ENCODE results near the gene TBX5. TPM values are rescaled to one million over a fixed set of nuclear protein-coding genes. Genes with fewer than 3 reads are reported as not detected.
"Not testable (repeated sequence)": the region's sequence is repeated elsewhere in the genome, so short reads cannot be mapped to it uniquely, and the experiment has no call there.

TBX5 gene
- total and polyA plus RNA-seq, 2 of the 4 experiments (the other 2 are of a cell fraction): 13.3 to 14.7 TPM

- dilution Hi-C loops (cut with HindIII; ENCODE audit: low sequenced_read_pairs, unreplicated experiment): no loop called here
- no peak overlapping the region for H3K4me3 ChIP-seq (ENCODE audit: insufficient read depth, low read depth, low read length)
- BruUV-seq (replicated peaks): TSS peak; percentile 44
- peaks cover 52% of the 10 kb centered on the region for H3K36me3 ChIP-seq (ENCODE audit: control insufficient read depth, insufficient read depth, low read length)
- no peaks in the 10 kb centered on the region for H3K9me3 ChIP-seq (ENCODE audit: control insufficient read depth, insufficient read depth, low read length)
- intact Hi-C loops (cut with micrococcal nuclease): no loop called here
- no peak overlapping the region for H2BK5ac ChIP-seq (ENCODE audit: low read depth, low read length, poor library complexity, severe bottlenecking)
- H2BK15ac ChIP-seq (ENCODE audit: low read depth, low read length): no peak overlapping the region
- no peak overlapping the region for H3K18ac ChIP-seq (ENCODE audit: low read depth, low read length)
- no peak overlapping the region for H4K5ac ChIP-seq (ENCODE audit: low read depth, low read length)
- no peak overlapping the region for H3K14ac ChIP-seq (replicated peaks; ENCODE audit: low read depth, low read length)
- H3K23ac ChIP-seq (ENCODE audit: low read depth, low read length): no peak overlapping the region
- peaks cover 9% of the 10 kb centered on the region; the same call in 1 of the 2 replicates for H3K9me1 ChIP-seq (ENCODE audit: insufficient read depth, low read length)
- H3K4me1 ChIP-seq (ENCODE audit: control insufficient read depth, insufficient read depth, low read length): no peaks in the 10 kb centered on the region
- H3K9ac ChIP-seq (ENCODE audit: low read depth, low read length): no peak overlapping the region
- TF ChIP-seq MAFK (IDR thresholded peaks at IDR 0.05; ENCODE audit: low read depth, low read length): no peak
- TF ChIP-seq, protein P1, sequence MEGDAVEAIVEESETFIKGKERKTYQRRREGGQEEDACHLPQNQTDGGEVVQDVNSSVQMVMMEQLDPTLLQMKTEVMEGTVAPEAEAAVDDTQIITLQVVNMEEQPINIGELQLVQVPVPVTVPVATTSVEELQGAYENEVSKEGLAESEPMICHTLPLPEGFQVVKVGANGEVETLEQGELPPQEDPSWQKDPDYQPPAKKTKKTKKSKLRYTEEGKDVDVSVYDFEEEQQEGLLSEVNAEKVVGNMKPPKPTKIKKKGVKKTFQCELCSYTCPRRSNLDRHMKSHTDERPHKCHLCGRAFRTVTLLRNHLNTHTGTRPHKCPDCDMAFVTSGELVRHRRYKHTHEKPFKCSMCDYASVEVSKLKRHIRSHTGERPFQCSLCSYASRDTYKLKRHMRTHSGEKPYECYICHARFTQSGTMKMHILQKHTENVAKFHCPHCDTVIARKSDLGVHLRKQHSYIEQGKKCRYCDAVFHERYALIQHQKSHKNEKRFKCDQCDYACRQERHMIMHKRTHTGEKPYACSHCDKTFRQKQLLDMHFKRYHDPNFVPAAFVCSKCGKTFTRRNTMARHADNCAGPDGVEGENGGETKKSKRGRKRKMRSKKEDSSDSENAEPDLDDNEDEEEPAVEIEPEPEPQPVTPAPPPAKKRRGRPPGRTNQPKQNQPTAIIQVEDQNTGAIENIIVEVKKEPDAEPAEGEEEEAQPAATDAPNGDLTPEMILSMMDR (conservative IDR thresholded peaks at IDR 0.05; ENCODE audit: low read depth, low read length): 0 out of 2 replicates have a peak, but pooled peaks have one; percentile 19
- peak; percentile 24; the same call in 1 of the 2 replicates for TF ChIP-seq RAD21 (IDR thresholded peaks at IDR 0.05; ENCODE audit: low read length)
- CTCF ChIA-PET: interaction anchor here (0.5 to 0.8 kb wide), 2 partner anchors 149 to 367 kb away, joined by 3 read pairs; no protein-coding TSS in a partner anchor
- no peak overlapping the region for H3K27ac ChIP-seq (ENCODE audit: insufficient read depth, low read length)
- H2BK20ac ChIP-seq (ENCODE audit: low read depth, low read length): no peak overlapping the region
- no peak overlapping the region for H3K56ac ChIP-seq (ENCODE audit: extremely low read depth, insufficient read depth, low read length)
- in situ Hi-C loops (cut with MboI; ENCODE audit: low sequenced_read_pairs): no loop called here
- no peak overlapping the region for H3K4ac ChIP-seq (ENCODE audit: low read depth, low read length)
- H3K27me3 ChIP-seq (ENCODE audit: control insufficient read depth, insufficient read depth, low read length): no peaks in the 10 kb centered on the region
- no peak overlapping the region for H2BK120ac ChIP-seq (ENCODE audit: low read depth, low read length)
- peaks cover 12% of the 10 kb centered on the region; the same call in 1 of the 2 replicates for H4K20me1 ChIP-seq (ENCODE audit: insufficient read depth, low read length)
- POLR2A ChIA-PET (ENCODE audit: unreplicated experiment): no interaction called here
- H2AFZ ChIP-seq (replicated peaks; ENCODE audit: low read length, poor library complexity): no peak overlapping the region
- H2AK5ac ChIP-seq (ENCODE audit: low read depth, low read length): no peak overlapping the region
- WGBS, 2 experiments (ENCODE audit: extremely low coverage in 2 of 2, insufficient read length in 1 of 2): 100% methylated on average over 1 of the region's 16 CpGs; no CpG with 5 or more reads in 1 of the 2 experiments
- peaks cover 29 to 54% of the 10 kb centered on the region in 2 experiments for H3K79me1 ChIP-seq (ENCODE audit: low read depth in 1 of 2, low read length in 2 of 2)
- H3K4me2 ChIP-seq (ENCODE audit: low read depth, low read length): no peak overlapping the region
- no peak overlapping the region for H4K8ac ChIP-seq (ENCODE audit: low read depth in 2 of 2, low read length in 2 of 2)
- no peak overlapping the region for H2AK9ac ChIP-seq (replicated peaks; ENCODE audit: low read depth, low read length, poor library complexity)
- ATAC-seq (ENCODE audit: low read depth) (peak; percentile 31), DNase-seq (no peak)
- H4K91ac ChIP-seq (ENCODE audit: insufficient read depth, low read depth, low read length): no peak overlapping the region
Measured at GRCh38 chr12:114355389-114356088, 50.4 kb downstream of the TBX5 start.

DNA sequence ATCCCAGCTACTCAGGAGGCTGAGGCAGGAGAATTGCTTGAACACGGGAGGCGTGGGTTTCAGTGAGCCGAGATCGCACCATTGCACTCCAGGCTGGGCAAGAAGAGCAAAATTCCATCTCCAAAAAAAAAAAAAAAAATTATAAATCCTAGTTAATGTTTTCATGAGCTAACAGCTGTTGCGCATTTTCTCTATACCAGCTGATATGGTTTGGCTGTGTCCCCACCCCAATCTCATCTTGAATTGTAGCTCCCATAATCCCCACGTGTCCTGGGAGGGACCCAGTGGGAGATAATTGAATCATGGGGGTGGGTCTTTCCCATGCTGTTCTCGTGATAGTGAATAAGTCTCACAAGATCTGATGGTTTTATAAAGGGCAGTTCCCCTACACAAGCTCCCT, 56.7 kb downstream of the TBX5 start:
- H2AK9ac ChIP-seq (replicated peaks; ENCODE audit: low read depth, low read length, poor library complexity); H4K91ac ChIP-seq (ENCODE audit: insufficient read depth, low read depth, low read length); H3K4me3 ChIP-seq (ENCODE audit: insufficient read depth, low read depth, low read length); BruUV-seq (replicated peaks); H3K4me1 ChIP-seq (ENCODE audit: control insufficient read depth, insufficient read depth, low read length); DNase-seq; dilution Hi-C loops (cut with HindIII; ENCODE audit: low sequenced_read_pairs, unreplicated experiment); in situ Hi-C loops (cut with MboI; ENCODE audit: low sequenced_read_pairs); H4K5ac ChIP-seq (ENCODE audit: low read depth, low read length); H4K8ac ChIP-seq (ENCODE audit: low read depth in 2 of 2, low read length in 2 of 2); H3K18ac ChIP-seq (ENCODE audit: low read depth, low read length); H3K36me3 ChIP-seq (ENCODE audit: control insufficient read depth, insufficient read depth, low read length); H2AK5ac ChIP-seq (ENCODE audit: low read depth, low read length); H2BK120ac ChIP-seq (ENCODE audit: low read depth, low read length); H3K4ac ChIP-seq (ENCODE audit: low read depth, low read length); H3K4me2 ChIP-seq (ENCODE audit: low read depth, low read length); H3K9me1 ChIP-seq (ENCODE audit: insufficient read depth, low read length); H3K23ac ChIP-seq (ENCODE audit: low read depth, low read length); POLR2A ChIA-PET (ENCODE audit: unreplicated experiment); H4K20me1 ChIP-seq (ENCODE audit: insufficient read depth, low read length); H2AFZ ChIP-seq (replicated peaks; ENCODE audit: low read length, poor library complexity); intact Hi-C loops (cut with micrococcal nuclease); H3K14ac ChIP-seq (replicated peaks; ENCODE audit: low read depth, low read length); H3K56ac ChIP-seq (ENCODE audit: extremely low read depth, insufficient read depth, low read length); H2BK20ac ChIP-seq (ENCODE audit: low read depth, low read length); H3K79me1 ChIP-seq (ENCODE audit: low read depth in 1 of 2, low read length in 2 of 2); H3K27me3 ChIP-seq (ENCODE audit: control insufficient read depth, insufficient read depth, low read length); ATAC-seq (ENCODE audit: low read depth); H3K27ac ChIP-seq (ENCODE audit: insufficient read depth, low read length); H3K9me3 ChIP-seq (ENCODE audit: control insufficient read depth, insufficient read depth, low read length); H3K9ac ChIP-seq (ENCODE audit: low read depth, low read length); H2BK5ac ChIP-seq (ENCODE audit: low read depth, low read length, poor library complexity, severe bottlenecking); H2BK15ac ChIP-seq (ENCODE audit: low read depth, low read length); CTCF ChIA-PET: not testable (repeated sequence)
- WGBS, 2 experiments (ENCODE audit: extremely low coverage in 2 of 2, insufficient read length in 1 of 2): no CpG with 5 or more reads among the region's 7 CpGs
